ENCODE results near the gene SLC6A3.

GRCh38 chr5:1346627-1347440, 98.4 kb downstream of the SLC6A3 start:
- TF ChIP-seq CTCF (conservative IDR thresholded peaks at IDR 0.05 in 1 of 2, IDR thresholded peaks at IDR 0.05 in 1 of 2; ENCODE audit: low read depth in 1 of 2, low read length in 2 of 2) = no peak
- TF ChIP-seq EZH2 (IDR thresholded peaks at IDR 0.05; ENCODE audit: low read length, missing control alignments) = no peak

All from fibroblast of lung (primary cell).